Stimulated activated CD4-positive, alpha-beta T cell treated with anti-CD3 and anti-CD28 coated beads, Interleukin-4, amount 100 ng/mL, for 1 hour (primary cell): ENCODE data around the gene ADAMTS10.
"Not testable (repeated sequence)": the region's sequence is repeated elsewhere in the genome, so short reads cannot be mapped to it uniquely, and the experiment has no call there.

ENCODE experiments used
- DNase-seq: peaks from one replicate; pipeline ENCODE4 v3.0.0-alpha.2; 2020

The ADAMTS10 gene

DNA sequence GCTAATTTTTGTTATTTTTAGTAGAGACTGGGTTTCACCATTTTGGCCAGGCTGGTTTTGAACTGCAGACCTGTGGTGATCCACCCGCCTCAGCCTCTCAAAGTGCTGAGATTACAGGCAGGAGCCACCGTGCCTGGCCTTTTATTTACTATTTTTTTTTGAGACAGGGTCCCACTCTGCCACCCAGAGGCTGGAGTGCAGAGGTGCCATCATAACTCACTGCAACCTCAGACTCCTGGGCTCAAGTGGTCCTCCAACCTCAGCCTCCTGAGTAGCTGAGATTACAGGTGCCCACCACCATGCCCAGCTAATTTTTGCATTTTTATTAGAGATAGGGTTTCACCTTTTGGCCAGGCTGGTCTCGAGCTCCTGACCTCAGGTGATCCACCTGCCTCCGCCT, 12.4 kb upstream of the ADAMTS10 start:
- DNase-seq: not testable (repeated sequence)

DNA sequence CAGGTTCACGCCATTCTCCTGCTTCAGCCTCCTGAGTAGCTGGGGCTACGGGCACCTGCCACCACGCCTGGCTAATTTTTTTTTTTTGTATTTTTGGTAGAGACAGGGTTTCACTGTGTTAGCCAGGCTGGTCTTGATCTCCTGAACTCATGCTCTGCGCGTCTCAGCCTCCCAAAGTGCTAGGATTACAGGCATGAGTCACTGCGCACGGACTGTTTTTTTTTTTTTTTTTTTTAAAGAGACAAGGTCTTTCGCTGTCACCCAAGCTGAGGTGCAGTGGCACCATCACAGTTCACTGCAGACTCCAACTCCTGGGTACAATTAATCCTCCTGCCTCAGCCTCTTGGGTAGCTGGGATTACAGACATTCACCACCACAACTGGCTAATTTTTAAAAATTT, 8.2 kb upstream of the ADAMTS10 start:
- DNase-seq: no peak

DNA sequence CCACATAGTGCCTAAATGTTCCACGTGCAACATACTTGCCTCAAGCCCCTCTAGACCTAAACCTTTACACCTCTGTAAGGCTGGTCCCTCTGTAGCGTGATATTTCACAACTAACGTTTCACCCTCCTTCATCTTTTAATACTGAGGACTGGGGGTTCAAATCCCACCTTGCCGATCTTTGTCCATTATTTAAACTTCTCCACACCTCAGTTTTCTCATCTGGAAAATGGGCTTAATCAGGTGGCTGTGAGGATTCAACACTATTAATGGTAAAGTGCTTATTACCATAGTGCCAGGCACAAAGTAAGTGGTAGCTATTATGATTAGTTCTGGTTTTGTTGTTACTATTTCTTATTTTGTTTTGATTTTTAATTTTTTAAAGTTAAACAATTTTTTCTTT, 7.5 kb upstream of the ADAMTS10 start:
- no peak for DNase-seq

DNA sequence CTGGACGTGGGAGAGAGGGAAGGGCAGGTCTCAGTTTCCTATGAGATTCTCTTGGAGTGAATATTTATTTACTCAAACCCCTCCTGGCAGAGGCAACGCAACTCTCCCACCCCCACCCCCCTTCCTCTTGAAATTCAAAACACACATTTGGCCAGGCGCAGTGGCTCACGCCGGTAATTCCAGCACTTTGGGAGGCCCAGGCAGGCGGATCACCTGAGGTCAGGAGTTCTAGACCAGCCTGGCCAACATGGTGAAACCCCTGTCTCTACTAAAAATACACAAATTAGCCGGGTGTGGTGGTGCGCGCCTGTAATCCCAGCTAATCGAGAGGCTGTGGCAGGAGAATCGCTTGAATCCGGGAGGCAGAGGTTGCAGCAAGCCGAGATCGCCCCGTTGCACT, 6.8 kb upstream of the ADAMTS10 start:
- DNase-seq: not testable (repeated sequence)

DNA sequence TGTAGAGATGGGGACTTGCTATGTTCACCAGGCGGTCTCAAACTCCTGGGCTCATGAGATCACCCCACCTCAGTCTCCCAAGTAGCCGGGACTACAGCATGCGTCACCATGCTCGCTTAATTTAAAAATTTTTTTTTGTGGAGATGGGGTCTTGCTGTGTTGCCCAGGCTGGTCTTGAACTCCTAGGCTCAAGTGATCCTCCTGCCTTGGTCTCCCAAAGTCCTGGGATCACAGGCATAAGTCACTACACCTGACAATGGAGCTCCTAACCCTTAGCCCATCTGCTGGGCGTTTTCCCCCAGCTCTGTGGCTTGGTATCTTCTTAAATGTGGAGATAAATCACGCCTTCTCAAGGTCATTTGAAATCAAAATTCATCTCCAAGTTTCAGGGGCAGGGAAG, 6.3 kb upstream of the ADAMTS10 start:
- DNase-seq: no peak

DNA sequence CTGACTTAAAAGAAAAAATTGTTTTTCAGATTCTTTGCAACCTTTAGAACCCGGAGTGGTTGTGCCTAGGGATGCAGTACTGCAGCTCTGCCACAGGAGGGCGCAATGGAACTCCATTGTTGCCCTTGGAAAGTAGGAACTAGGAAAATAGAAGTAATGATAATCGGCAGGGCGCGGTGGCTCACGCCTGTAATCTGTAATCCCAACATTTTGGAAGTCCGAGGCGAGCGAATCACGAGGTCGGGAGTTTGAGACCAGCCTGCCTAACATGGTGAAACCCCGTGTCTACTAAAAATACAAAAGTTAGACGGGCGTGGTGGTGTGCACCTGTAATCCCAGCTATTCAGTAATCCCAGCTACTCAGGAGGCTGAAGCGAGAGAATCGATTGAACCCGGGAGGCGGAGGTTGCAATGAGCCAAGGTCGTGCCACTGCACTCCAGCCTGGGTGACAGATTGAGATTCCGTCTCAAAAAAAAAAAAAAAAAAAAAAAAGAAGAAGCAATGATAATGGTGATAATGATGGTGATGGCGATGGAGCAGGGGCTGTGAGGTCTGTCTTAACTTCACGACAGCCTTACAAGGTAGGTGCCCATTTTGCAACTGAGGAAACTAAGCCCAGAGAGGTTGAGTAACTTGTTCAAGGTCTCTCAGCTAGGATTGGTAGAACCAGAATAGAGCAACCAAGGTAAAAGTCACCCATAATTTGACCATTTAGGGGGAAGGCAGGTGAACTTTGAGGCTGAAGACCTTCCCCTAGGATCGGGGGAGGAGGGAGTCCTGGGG, 5.5 kb upstream of the ADAMTS10 start:
- DNase-seq: peak; percentile 61

DNA sequence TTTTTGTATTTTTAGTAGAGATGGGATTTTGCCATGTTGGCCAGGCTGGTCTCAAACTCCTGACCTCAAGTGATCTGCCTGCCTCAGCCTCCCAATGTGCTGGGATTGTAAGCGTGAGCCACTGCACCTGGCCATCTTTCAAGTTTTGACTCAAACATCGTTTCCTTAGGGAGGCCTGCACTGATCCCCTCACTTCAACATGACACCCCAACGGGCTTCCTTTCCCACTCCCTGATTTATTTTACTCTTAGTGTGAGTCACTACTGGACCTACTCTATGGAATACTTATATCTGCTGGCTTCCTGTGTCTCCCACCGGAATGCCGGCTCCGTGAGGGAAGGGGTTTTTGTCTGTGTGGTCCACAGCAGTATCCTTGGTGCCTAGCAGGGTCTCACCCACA, 4.5 kb upstream of the ADAMTS10 start:
- no peak for DNase-seq

DNA sequence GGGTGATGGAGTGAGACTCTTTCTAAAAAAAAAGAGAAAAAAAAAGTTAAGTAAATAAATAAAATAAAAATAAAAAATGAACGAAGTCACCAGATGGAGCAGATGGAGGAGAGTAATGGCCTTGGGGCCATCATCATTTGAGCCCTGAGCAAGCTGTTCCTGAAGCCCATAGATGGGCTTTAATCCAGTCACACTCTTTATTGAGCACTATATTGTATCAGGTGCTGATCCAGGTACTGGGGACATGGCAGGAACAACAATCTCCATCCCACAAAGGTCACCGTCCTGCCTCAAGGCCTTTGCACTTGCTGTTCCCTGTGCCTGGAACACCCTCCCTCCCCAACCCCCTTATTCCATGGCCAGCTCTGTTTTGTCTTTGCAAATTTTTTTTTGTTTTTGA, 3.9 kb upstream of the ADAMTS10 start:
- no peak for DNase-seq

DNA sequence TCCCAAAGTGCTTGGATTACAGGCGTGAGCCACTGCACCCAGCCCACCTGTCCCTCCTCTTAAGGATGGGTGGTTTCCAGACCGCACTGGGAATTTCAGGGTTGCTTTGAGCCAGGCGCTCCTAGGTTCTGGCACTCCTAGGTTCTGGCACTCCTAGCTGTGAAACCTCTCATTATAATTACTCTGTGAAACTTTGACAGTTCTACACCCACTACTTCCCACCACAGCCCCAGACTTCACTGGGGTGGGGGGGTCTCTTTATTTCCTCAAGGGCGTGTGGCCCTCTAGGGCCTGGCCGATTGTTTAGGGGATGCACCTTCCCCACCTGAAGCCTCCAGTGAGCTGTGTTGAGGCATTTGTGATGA, 2.3 kb upstream of the ADAMTS10 start:
- no peak for DNase-seq

DNA sequence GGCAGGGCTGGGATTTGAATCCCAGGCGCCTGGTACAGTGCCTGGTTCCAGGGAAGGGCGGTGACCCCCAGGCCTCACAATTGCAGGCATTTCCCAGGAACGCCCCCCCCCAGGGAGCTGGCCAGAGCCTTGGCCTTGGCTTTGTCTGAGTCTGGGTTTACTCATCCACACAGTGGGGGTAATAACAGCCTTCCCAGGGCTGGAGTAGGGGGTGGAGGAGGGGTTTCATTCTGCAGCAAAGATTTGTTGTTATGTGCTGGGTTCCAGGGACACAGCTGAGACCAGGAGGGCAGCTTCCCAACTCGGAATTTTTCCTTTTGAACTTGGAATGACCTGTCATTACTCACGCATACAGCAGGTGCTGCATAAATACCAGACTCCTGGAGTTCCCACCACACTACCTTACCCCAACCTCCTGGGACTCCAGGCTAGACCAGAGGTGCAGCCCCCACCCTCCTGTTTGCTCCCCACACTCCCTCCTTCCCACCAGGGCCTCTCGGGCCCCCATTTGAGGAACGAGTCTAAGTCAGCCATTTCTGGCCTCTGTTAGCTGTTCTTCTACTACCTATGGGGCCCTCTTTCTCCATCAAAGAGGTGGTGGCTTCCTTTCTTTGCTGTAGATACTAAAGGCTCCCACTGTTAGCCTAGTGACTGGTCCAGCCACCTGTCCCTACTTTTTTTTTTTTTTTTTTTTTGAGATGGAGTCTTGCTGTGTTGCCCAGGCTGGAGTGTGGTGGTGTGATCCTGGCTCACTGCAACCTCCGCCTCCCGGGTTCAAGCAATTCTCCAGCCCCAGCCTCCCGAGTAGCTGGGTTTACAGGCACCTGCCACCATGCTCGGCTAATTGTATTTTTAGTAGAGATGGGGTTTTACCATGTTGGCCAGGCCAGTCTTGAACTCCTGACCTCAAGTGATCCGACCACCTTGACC, 1.6 kb upstream of the ADAMTS10 start:
- DNase-seq: no peak

DNA sequence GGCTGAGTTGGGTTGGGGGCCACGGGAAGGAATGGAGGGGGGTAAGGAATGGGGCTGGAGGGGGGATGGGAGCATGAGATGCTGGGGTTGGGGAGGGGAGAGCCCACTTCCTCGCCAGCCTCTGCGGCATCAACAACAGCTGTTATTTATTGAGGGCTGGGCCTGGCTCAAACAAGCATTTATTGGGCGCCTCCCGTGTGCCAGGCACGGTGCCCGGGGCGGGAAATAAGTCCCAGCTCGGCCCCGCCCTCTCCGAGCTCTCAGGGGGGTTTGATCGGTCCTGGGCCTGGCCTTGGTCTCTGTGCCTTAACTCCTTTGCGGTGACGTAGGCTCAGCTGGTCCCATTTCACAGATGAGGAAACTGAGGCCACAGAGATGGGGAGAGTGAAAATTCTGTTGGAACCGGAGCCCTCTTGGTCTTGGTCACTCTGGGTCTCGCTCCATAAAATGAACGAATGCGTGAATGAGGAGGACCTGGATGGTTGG, 919 bp upstream of the ADAMTS10 start:
- DNase-seq: no peak

DNA sequence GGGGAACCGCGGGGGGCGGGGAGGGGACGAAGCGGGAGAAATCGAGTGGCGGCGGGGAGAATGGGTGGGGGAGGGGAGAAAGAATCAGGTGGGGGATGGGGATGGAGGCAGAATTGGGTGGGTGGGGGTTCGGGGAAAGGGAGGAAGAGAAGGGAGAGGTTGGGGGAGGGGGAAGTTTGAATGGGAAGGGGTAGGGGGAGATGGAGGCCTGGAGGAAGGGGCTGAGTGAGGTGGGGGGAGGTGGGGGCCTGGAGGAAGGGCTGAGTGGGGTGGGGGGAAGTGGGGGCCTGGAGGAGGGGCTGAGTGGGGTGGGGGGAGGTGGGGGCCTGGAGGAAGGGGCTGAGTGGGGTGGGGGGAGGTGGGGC, 403 bp upstream of the ADAMTS10 start:
- no peak for DNase-seq

DNA sequence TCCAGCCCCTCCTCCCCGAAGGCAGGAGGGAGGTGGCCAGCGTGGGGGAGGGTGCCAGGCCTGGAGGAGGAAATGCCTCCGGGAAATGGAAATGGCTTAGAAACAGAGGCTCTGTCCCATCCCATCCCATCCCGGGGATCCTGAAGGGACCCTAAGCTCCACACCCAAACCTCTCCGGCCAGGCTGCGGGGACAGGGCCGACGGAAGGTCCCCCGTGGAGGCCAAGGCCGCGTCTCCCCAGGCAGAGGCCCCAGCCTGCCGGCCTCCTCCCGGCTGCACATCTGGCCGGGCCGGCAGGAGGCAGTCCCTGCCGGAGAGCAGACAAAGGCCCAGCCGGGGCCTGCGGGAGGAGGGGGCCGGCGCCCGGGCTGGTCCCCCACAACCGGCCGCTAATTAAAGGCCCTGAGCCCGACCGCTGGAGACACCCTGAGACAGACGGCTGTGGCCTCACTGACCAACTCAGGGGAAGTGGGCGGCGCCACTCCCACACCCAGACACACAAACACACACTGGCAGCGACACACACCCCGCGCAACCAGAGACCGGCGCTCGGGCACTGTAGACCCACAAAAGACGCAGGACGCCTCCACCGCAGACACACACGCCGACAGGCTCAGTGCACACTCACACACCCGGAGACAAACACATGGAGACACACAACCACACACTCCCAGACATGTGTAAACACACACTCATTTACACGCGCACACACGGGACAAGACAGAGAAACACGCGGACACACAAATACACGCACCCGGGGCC, 1.1 kb downstream of the ADAMTS10 start:
- DNase-seq: no peak

DNA sequence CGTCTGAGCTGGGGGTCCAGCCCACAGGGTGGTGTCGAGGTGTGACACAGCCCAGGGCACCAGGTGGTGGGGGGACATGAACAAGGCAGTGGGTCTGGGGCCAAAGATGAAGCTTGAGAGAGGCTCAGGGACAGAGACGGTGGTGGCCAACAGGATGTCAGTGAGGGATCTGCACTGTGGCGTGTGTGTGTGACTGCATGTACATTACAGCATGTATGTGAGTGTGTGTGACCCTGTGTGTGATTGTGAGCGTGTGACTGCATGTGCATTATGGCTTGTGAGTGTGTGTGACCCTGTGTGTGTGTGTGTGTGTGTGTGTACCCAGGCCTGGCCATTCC, 1.6 kb downstream of the ADAMTS10 start:
- no peak for DNase-seq

DNA sequence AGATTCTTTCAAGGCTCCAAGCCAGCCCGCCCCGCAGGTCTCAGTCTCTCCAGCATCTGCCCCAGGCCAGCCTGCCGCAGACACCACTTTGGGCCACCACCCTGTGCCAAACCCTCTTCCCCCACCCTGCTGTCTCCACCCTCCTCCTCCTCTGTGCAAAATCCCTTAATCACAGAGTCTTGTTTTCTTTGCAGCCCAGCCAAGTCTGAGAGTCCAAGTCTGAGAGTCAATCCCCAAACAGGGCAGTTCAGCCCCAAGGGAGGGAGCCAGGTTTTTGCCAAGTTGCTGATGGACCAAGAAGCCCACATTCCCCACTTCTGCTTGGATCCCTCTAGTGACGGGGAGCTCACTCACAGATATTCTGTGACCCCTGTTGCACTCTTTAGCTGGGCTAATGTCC, 3.1 kb downstream of the ADAMTS10 start:
- no peak for DNase-seq

DNA sequence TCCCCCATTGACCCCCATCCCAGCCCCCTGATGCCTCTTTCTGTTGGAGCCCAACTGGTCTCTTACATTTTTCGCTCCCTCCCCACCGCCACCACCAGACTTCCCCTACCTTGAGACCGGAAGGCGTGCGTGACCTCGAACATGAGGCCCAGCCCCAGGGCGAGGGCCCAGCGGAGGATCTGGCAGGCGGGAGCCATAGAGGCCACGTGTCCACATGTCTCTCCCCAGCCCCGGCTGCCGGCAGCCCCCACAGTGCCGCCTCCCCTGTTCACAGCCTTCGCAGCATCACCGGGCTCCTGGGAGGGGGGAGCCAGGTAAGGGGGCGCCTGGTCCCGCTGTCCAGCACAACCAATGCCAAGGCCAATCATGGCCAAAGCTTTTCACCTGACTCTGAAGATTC, 5.0 kb downstream of the ADAMTS10 start:
- DNase-seq: no peak

DNA sequence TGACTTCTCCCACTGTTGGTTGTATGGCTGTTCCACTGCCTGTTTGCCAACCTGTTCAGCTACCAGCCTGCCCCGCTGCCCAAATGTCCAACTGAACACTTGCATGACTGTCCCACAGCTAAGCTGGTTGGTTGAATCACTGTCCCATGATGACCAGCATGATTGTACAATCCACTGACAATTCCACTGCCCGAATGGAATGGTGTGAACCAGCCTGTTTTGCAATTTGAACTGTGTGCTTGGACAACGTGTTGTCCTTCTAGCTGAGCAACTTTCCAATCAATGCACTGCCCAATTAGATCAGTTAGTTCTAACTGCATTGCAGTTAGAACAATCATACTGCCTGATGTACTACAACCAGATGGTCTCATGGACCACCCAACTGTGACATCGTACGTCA, 8.7 kb downstream of the ADAMTS10 start:
- no peak for DNase-seq

DNA sequence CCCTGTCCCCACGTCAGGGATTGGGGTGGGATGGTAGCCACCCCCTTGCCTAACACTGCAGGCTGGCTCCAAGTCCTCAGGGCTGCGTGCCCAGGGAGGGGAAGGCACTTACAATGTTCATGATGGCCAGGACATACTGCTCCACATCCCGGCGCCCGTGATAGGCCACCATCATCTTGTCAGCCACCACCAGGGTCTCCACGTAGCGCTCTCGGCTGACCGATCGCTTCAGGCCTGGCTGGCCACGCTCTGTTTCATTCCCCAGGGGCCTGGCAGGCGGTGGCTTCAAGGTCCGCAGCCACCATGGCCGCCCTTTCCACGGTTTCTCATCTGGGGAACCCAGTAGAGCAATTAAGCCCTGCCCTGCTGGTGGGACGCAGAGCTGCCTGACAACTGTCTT, 9.7 kb downstream of the ADAMTS10 start:
- no peak for DNase-seq

DNA sequence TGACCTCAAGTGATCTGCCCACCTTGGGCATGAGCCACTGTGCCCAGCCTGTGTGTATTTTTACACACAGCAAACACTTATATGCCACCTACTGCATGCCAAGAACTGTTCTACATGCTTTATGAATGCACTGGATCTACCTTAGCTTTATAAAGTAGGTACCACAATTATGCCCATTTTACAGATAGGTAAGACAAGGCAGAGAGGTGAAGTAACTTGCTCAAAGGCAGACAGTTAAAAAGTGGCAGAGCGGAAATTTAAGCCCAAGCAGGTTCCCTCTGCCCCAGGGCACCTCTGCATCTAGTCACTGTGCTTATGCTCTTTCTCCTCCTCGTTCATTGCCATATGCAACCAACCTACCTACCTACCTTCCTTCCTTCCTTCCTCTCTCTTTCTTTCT, 10.5 kb downstream of the ADAMTS10 start:
- no peak for DNase-seq

DNA sequence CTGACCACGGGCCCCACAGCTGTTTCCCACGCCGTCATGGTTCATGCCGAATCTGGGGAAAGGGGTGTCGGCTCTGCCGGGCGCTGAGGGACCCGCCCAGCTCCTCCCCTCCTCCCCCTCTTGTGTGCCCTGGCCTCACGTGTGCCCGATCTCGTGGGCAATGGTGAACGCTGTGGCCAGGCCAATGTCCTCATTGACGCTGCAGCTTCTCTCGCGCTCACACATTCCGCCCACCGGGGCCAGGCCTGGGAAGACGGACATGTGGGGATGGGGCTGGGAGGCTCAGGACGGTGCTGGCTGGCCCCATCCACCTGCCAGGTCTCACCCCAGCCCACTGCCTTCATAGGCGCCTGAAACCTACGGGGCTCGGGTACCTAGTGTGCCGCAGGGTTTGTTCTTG, 14.3 kb downstream of the ADAMTS10 start:
- DNase-seq: no peak

DNA sequence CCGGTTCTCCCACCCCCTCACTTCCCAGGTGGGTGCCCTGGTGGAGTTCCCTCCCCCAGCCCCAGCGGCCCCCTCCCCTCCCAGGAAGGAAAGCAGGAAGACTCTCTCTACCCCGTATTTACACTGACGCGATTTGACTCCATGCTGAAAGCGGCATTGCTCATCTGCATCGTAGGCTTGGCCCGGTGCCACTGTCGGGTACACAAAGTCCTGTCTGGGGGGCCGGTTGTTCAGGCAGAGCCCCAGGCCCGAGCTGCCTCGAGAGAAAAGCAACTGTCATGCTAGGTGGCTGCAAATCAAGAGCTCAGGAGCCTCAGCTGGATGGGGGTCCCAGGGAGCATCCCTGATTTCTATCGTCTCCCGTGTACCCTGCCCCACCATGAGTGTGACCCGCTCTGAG, 14.9 kb downstream of the ADAMTS10 start:
- no peak for DNase-seq

DNA sequence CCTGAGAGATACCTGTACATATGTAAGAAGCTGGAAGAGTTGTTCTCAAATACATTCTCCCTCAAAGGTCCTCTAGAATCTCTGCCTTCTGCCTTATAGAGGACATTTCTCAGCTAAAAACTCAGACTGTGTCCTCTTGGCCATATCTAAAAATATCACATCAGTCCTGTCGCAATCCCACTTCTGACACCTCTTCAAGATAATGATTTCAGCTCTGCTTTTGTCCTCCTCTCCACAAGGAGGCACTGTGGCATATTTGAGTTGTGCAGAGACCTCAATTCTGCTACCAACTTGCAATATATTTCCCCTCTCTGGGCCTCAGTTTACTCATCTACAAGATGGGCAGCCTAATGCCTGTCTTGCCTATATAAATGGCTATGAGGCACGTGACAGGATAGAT, 16.6 kb downstream of the ADAMTS10 start:
- no peak for DNase-seq

DNA sequence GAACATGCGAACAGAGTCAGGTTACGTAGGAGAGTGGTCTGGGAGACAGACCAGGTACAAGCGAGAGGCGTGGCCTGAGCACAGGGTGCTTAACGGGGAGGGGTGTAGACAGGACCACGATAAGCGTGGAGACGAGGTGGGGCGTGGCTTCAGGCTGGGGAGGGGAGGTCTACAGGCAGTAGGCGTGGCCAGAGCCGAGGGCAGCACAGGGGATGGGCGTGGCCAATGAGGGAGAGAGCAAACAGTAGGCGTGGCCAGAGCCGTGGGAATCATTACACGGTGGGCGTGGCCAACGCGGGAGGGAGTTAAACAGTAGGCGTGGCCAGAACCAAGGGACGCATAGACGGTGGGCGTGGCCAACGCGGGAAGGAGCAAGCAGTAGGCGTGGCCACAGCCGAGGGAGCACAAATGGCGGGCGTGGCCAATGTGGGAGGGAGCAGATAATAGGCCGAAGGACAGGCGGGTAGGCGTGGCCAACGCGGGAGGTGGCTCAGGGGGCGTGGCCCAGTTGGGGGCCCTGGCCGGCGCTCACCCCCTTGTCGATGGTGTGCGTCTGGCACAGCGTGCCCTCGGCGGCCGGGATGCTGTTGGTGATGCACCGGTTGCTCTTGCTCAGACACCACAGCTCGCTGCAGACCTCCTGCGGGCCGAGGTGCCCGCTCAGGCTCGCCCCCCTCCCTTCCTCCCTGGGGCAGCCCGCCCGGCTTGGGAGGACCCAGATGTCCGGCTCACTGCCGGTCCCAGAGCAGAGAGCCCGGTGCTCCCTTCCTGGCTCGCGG, 18.1 kb downstream of the ADAMTS10 start:
- DNase-seq: peak; percentile 93
